ENCODE data around the gene BPIFA3. TPM values are rescaled to one million over a fixed set of nuclear protein-coding genes. Genes with fewer than 3 reads are reported as not detected.

The BPIFA3 gene
- total RNA-seq, 1 experiment from 2014 or later: not detected

DNA sequence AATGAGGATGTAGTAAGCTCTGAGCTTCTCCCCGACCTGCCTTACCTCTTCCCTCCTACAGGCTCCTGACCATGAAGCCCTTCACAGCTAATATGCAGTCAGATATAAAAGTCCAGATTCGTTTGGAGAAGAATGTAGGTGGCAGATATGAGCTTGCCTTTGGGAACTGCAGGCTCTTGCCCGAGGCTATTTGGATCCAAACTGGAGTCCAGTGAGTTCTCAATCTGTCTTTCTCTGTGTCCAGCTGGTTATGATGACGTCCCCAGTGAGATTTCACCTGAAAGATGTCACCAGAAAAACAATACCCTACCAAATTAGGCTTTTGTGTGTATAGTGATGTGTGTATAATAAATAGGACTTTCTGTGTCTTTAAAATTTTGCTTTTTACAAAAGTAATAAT is 14.7 kb upstream of the BPIFA3 start:
- in situ Hi-C loops (cut with HindIII; ENCODE audit: low pct_unique_long_range_greater_than_20kb, low sequenced_read_pairs): no loop called here
- no peak for DNase-seq (ENCODE audit: low read depth, low spot score)

DNA sequence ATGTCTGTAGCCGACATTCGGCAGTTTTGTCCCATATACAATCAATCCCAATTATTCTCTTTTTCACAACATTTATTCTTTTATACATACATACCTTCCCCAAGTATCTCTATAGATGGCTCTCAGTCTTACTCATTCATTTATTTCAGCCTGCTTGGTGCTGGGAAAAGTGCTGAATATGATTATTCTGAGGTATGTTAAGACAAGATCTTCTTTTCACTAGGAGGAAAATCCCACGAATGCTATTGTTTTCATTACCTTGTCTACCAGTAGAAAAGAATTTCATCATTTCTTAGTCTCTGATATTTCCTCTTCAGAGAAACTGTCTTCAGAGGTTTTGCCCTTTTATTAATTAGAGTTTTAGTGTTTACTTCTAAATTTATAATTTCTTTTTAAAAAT is 13.7 kb upstream of the BPIFA3 start:
- in situ Hi-C loops (cut with HindIII; ENCODE audit: low pct_unique_long_range_greater_than_20kb, low sequenced_read_pairs): no loop called here

DNA sequence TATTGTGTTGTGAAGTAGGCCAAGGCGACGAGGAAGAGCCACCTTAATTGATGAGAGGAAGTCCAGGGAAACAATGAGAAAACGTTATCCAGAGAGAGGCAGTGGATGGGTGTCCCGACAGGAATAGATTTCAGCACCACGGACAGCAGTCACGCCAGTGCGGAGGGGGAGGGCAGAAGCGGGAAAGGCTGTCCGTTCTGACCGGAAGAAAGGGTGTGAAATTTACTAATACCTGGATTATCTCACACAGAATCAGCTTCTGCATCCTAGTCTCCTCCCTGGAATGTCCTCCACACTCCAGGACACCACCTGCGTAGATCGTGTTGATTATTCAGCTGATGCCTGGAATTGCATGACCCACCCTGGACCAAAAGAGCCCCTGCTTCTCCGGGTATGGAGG is 7.4 kb upstream of the BPIFA3 start:
- in situ Hi-C loops (cut with HindIII; ENCODE audit: low pct_unique_long_range_greater_than_20kb, low sequenced_read_pairs): no loop called here
- DNase-seq (ENCODE audit: low read depth, low spot score): peak; percentile 67

More for the DNA sequence above, 13.7 kb upstream of the BPIFA3 start:
- DNase-seq (ENCODE audit: low read depth, low spot score): no peak

DNA sequence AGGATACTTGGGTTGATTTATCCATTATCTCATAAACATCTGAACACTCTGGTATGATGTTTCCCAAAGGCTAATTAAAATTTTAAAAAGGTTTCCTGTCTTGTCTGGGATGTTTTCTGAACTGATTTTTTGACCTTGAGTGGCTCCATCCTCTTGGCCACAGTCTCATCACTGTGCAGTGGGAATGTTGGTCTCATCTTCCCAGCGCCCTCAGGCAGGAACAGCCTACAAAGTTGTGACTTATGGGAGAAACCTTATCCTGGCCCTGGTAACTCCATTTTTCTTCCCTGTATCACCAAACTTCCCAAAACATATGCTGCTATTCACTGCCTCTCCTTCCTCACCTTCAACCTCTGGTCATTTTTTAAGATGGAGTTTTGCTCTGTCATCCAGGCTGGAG is 6.8 kb upstream of the BPIFA3 start:
- DNase-seq (ENCODE audit: low read depth, low spot score): no peak
- in situ Hi-C loops (cut with HindIII; ENCODE audit: low pct_unique_long_range_greater_than_20kb, low sequenced_read_pairs): no loop called here

DNA sequence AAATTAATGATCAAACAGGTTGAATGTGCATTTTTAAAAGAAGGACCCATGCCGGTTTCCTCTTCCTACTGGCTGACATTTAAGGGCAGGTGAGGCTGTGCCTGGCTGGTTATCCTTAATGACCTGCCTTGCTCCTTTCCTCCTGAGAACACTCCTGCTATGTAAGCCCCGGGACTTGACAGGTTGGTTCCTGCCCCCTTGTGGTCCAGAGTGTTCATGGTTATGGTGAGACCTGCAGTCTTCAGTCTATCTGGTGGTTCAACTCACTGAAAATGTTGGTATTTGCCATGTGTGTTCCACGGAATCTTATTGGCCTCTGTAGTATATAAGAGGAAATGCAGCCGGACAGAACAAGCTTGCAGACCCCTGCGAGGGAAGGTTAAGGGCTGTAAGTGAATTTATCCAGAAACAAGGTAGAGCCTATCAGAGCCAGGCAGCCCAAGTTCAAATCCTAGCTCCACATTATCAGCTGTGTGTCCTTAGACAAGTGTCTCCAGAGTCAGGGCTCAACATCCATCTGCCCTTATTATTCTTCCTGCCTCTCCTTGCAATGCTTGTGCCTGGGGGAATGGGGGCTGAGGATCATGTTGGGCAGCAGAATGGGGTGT is 5.2 kb upstream of the BPIFA3 start:
- in situ Hi-C loops (cut with HindIII; ENCODE audit: low pct_unique_long_range_greater_than_20kb, low sequenced_read_pairs): no loop called here
- DNase-seq (ENCODE audit: low read depth, low spot score): peak; percentile 85

DNA sequence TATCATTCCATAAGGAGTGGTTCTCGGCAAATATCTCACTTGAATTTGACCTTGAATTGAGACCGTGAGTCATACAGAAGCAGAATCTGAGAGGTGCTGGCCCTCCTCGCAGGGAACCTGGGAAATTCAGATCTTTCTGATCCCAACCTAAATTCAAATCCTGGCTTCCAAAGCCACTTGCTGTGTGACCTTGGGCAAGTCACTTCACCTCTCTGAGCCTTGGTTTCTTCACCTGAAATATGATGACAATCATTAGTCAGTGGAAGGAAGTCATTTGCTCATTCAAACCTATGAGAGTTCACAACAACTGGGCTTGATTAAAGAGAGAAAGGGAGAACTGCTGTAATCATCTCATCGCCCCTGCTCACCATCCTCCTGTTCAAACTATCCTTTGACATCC is 7.2 kb downstream of the BPIFA3 start:
- in situ Hi-C loops (cut with HindIII; ENCODE audit: low pct_unique_long_range_greater_than_20kb, low sequenced_read_pairs): no loop called here
- no peak for DNase-seq (ENCODE audit: low read depth, low spot score)

DNA sequence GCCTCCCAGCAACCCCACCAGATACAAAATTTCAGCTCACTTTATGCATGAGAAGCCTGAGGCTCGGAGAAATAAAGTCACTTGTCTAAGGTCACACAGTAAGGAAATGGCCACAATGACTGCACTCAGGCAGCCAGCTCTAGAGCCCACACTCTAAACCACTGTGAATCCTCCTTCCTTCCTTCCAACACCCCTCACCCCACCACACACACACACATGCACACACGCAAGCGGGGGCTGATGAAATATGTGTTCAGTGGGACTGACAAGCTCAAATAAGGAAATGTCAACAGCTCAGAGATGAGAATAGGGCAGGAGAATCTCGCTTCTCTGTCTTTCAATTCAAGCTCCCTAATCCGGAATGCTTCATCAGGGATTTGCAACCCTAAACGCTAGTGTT is 12.7 kb downstream of the BPIFA3 start:
- in situ Hi-C loops (cut with HindIII; ENCODE audit: low pct_unique_long_range_greater_than_20kb, low sequenced_read_pairs): no loop called here
- DNase-seq (ENCODE audit: low read depth, low spot score): no peak

DNA sequence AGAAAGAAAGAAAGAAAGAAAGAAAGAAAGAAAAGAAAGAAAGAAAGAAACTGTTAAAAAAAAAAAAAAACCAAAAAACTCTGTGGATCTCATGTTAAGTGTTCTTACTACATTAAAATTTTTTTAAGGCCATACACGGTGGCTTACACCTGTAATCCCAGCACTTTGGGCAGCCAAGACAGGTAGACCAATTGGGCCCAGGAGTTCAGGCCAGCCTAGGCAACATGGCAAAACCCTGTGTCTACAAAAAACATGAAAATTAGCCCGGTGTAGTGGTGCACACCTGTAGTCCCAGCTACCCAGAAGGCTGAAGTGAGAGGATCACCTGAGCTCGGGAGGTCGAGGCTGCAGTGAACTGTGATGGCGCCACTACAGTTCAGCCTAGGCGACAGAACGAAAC is 14.1 kb downstream of the BPIFA3 start:
- in situ Hi-C loops (cut with HindIII; ENCODE audit: low pct_unique_long_range_greater_than_20kb, low sequenced_read_pairs): no loop called here
- no peak for DNase-seq (ENCODE audit: low read depth, low spot score)

DNA sequence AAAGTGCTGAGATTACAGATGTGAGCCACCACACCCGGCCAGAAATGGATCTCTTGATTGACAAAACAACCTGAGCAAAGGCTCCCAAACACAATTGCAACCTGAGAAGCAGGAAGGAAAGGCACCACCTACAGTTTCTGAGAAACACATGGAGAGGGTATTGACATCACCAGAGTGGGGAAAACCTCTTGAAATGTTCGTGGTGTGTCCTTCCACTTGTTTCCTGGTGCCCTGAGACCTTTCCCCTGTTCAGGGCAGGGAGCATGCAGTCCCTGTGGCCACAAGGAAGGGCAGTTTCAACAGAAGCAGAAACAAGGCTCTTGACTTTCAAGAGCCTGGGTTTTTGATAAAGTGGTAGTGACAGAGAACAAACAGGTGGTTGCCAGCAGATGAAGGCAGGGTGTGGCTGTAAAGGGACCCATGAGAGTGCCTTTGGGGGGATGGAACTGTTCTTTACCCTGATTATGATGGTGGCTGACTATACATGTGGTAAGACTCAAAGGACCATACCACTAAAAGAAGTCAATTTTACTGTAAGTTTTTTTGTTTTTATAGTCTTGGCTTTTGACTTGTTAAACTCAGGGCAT is 15.4 kb downstream of the BPIFA3 start:
- in situ Hi-C loops (cut with HindIII; ENCODE audit: low pct_unique_long_range_greater_than_20kb, low sequenced_read_pairs): no loop called here
- no peak for DNase-seq (ENCODE audit: low read depth, low spot score)

DNA sequence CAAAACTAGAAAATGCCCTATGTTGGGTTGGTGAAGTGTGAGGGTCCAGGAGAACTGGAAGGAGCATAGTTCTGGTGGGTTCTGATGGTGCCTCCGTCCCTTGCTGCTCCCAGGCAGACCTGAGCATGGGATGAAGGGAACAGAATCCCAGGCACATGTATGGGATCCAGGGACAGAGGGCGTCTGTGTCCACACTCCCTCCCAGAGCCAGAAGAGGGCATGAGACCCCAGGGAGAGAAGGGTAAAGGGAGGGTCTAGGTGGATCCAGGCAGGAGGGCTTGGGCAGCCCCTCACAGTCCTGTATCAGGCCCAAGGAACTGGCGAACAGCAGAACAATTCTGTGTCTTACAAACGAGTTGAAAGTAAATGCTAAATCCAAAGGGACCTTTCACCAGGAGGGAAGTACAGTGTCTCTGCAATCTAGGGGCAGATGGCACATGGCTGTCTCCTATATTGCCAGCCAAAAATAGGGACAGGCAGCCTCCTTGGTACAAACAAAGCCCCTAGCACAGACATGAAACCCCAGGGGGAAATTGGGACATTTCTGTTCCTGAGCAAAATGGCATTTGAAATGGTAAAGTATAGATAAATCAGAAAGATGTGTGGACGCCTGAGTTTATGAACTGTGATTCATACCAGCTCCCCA is 16.1 kb downstream of the BPIFA3 start:
- peak; percentile 39 for DNase-seq (ENCODE audit: low read depth, low spot score)
- in situ Hi-C loops (cut with HindIII; ENCODE audit: low pct_unique_long_range_greater_than_20kb, low sequenced_read_pairs): no loop called here

DNA sequence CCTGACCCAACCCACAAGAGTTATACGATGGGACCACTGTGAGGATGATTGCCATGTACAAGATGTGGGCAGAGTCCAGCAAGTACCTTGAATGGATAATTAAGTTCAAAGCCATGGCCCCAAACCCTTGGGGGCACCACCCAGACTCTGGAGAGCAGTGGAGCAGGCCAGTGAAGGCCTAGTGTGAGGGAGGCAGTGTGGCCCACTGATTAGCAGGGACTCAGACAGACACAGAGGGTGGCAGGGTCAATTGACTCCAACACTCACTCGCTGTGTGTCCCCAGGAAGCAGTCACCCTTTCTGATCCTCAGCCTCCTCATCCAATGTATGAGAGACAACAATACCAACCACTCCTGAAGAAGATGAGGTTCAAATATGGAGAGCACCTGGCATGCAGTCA is 16.9 kb downstream of the BPIFA3 start:
- no peak for DNase-seq (ENCODE audit: low read depth, low spot score)
- in situ Hi-C loops (cut with HindIII; ENCODE audit: low pct_unique_long_range_greater_than_20kb, low sequenced_read_pairs): no loop called here

DNA sequence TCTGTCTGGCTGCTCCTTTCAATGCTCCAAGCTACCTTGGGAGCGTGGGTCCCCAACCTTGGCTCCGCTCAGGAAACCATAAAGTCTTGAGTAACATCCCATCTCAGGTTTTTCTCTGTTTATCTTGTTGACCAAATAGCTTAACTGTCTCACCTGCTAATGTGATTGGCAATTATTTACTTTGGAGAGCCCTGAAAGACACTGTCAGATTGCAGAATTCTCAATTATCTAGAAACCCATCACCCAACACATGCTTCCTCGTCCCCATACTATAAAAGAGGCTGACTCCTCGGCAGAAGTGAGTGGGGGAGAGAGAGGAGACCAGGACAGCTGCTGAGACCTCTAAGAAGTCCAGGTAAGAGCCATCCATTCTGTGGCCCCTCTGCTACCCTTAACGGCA is 18.5 kb downstream of the BPIFA3 start, which contains the start of gene BPIFA1:
BPIFA1 (plus strand) TSS at position 301 of the 400 bp plus-strand sequence. CDS start 1,716 bp downstream, outside the sequence.
- in situ Hi-C loops (cut with HindIII; ENCODE audit: low pct_unique_long_range_greater_than_20kb, low sequenced_read_pairs): no loop called here
- no peak for DNase-seq (ENCODE audit: low read depth, low spot score)

DNA sequence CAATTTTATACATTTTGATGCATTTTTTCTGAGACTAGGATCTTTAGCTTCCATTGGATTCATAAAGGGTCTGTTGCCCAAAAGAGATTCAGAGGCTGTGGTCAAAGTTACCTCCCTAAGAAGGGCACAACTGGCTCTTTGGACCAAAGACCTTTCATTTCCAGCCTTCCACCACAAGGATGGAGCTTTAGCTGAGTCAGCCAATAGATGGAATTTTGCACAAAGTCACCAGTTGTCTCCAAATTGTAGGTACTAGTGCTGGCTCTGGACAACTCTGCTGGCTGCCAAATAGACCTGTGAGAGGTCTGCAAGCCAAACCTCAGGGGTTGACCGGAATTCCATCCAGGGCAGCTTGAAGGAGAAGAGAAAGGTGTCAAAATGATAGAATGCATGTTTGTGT is 19.2 kb downstream of the BPIFA3 start:
- in situ Hi-C loops (cut with HindIII; ENCODE audit: low pct_unique_long_range_greater_than_20kb, low sequenced_read_pairs): no loop called here
- no peak for DNase-seq (ENCODE audit: low read depth, low spot score)

DNA sequence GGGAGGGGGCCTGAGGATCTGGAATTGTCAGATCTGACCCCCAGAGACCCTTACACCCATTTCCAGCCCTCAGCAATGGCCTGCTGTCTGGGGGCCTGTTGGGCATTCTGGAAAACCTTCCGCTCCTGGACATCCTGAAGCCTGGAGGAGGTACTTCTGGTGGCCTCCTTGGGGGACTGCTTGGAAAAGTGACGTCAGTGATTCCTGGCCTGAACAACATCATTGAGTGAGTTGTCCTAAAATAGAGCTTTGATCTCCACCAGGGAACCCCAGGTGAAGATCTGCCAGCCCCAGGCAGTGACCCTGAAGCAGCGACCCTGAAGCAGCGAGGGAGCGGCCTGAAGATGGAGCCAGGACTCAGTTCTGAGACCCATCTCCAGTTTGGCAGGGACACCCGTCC is 20.8 kb downstream of the BPIFA3 start:
- in situ Hi-C loops (cut with HindIII; ENCODE audit: low pct_unique_long_range_greater_than_20kb, low sequenced_read_pairs): no loop called here
- DNase-seq (ENCODE audit: low read depth, low spot score): no peak

DNA sequence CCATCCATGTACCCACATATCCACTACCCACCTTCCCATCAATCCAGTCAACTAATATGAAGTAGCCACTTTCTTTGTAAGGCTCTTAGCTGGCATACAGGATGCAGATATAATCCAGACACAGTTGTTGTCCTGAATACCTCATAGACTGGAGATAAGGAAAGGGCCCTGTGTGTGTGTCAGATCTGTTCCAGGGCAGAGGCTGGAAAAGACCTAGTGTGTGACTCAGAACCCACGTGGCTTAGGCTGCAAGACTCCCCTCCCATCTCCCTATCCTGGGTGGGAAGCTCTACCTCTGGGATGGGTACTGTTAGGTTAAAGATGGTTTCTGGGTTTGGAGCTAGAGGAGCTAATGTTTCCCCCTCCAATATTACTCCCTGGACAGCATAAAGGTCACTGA is 22.3 kb downstream of the BPIFA3 start:
- DNase-seq (ENCODE audit: low read depth, low spot score): no peak
- in situ Hi-C loops (cut with HindIII; ENCODE audit: low pct_unique_long_range_greater_than_20kb, low sequenced_read_pairs): no loop called here

DNA sequence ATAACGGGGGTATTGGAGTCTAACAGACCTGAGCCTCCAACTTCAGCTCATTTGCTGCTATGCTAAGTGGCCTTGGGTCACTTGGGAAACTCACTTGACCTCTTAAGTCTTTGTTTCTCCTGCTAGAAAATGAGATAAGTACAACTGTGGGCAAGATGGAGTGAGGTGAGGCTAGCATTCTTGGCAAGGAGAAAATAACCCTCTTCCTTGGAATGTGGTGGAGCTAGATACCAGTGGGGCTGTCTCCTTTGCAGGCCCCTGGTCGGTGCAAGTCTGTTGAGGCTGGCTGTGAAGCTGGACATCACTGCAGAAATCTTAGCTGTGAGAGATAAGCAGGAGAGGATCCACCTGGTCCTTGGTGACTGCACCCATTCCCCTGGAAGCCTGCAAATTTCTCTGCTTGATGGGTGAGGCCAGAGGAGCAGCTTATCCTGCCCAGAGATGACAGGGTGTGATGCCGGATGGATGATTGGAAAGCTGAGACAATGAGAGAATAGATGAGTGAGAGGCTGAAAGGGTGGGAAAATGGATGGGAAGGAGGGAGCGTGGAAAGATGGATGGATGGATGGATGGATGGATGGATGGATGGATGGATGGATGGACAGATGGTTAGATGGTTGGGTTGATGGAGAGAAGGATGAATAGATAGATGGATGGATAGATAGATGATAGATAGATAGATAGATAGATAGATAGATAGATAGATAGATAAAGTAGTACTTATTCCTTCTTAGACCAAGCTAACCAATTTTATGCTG is 23.0 kb downstream of the BPIFA3 start:
- in situ Hi-C loops (cut with HindIII; ENCODE audit: low pct_unique_long_range_greater_than_20kb, low sequenced_read_pairs): no loop called here
- DNase-seq (ENCODE audit: low read depth, low spot score): no peak

DNA sequence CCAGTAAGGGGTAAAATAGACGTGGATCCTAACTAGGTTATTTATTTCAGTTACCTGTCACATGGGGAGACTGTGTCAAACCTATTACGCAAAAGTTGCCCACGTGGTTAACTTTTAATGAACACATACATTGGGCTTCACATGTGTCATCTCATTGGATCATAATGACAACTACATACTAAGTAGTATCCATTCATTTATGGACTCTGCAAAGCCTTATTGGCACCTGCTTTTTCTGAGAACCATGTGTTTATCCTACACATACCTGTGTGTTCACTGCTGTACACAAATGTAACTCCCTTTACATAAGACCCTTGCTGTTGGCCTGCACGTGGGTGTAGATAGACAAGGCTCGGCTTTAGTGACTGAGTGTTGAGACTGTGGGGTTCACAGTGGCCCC is 23.8 kb downstream of the BPIFA3 start:
- in situ Hi-C loops (cut with HindIII; ENCODE audit: low pct_unique_long_range_greater_than_20kb, low sequenced_read_pairs): no loop called here
- no peak for DNase-seq (ENCODE audit: low read depth, low spot score)

DNA sequence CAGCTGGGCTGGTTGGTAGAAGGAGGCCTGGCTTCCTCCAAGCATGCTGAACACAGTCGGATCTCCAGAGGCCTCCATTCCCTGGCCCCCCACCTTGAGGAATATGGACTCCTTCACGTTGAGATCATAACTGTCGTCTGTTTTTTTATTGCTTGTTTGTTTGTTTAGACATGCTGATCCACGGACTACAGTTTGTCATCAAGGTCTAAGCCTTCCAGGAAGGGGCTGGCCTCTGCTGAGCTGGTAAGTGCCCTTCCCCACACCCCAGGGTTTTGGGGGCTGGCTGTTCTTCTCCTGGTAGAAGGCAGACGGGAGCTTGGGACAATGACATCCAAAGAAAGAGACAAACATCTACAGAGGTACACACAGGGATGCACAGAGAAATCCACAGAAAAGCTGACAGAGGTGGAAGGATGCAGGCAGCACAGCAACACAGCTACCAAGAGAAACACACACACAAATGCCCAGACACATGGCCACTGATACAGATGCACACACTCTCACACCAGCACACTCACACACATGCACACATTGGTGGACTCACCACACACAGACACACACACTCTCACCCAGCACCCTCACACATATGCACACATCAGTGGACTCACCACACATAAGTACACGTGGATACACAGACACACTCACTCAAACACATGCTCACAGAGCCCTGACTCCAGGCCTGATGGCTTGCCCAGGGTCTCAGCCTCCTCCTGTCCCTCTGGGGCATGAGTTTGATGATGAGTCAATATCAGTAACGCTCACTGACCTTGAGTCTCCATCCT is 25.4 kb downstream of the BPIFA3 start:
- in situ Hi-C loops (cut with HindIII; ENCODE audit: low pct_unique_long_range_greater_than_20kb, low sequenced_read_pairs): no loop called here
- no peak for DNase-seq (ENCODE audit: low read depth, low spot score)
